Right hindlimb (tissue), 1 donor: ENCODE results near the gene SPTBN4.
"Not testable (repeated sequence)": the region's sequence is repeated elsewhere in the genome, so short reads cannot be mapped to it uniquely, and the experiment has no call there.

ENCODE experiments used
- DNase-seq: peaks from one replicate; pipeline ENCODE4 v3.0.0-alpha.2; 2018

Gene SPTBN4

DNA sequence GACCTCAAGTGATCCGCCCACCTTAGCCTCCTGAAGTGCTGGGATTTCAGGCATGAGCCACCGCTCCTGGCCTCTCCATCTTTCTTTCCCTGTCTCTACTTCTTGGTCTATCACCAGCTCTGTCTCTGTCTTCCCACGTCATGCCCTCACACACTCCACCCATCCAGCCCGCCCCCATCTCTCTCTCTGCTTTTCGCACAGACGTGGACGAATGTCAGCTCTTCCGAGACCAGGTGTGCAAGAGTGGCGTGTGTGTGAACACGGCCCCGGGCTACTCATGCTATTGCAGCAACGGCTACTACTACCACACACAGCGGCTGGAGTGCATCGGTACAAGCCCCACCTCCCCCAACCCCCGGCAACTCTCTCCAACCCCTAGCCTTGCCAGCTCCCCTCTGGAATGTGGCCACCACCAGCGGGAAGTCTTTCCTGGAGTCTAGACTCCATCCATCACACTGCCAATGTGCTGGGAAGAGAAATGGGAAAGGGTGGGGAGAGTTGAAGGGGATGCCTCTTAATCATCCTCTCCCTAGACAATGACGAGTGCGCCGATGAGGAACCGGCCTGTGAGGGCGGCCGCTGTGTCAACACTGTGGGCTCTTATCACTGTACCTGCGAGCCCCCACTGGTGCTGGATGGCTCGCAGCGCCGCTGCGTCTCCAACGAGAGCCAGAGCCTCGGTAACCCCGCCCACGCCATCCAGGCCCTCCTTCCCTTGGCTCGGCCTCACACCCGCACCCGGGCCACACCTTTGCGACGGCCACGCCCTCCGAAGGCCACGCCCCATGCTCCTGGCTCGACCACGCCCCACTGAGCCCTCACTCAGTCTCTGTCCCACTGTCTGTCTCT lies 156.8 kb downstream of the SPTBN4 start:
- no peak for DNase-seq

DNA sequence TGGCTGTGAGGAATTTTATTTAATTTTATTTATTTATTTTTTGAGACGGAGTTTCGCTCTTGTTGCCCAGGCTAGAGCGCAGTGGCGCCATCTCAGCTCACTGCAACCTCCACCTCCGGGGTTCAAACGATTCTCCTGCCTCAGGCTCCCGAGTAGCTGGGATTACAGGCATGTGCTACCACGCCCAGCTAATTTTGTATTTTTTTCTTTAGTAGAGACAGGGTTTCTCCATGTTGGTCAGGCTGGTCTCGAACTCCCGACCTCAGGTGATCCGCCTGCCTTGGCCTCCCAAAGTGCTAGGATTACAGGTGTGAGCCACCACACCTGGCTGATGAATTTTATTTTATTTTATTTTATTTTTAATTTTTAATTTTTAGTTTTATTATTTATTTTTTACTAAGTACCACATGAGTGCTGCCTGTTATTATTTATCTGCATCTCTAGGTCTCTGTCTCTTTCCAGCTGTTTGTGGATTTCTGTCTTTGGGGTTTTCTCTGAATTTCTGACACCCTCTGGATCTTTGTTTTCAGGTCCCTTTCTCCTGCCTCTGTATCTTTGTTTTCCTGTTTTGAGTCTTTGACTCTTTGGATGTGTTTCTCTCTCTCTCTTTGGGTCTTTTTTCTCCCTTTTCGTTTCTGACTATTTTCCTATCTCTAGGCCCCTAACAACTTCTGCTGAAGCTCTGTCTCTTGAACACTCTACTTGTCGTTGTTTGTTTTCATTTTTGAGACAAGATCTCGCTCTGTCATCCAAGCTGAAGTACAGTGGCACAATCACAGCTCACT lies 157.8 kb downstream of the SPTBN4 start:
- not testable (repeated sequence) for DNase-seq

GRCh38 chr19:40625406-40626120 lies 158.8 kb downstream of the SPTBN4 start:
- DNase-seq, result no peak
